DOHH2 (cell line): ENCODE measurements around the gene TRERF1.

Experiments used
- CTCF ChIP-seq: fragments of 200-600 bp; sonication (generic); IDR thresholded peaks from one replicate; pipeline ENCODE4 v1.5.1; 2014; ENCODE audit warnings: antibody characterized with exemption, mild to moderate bottlenecking, low read depth, low read length; ENCODE audit not compliant: poor library complexity, severe bottlenecking
- EZH2phosphoT487 ChIP-seq: fragments of 200-600 bp; sonication (generic); IDR thresholded peaks from 2 replicates; pipeline ENCODE4 v1.6.1; 2017; ENCODE audit warnings: borderline replicate concordance, mild to moderate bottlenecking, antibody characterized with exemption, low read length, moderate library complexity, mixed read lengths

GRCh38 chr6:42417641-42418112, 34.0 kb downstream of the TRERF1 start:
- no peak for TF ChIP-seq CTCF
- no peak for TF ChIP-seq EZH2phosphoT487
